SK-N-SH treated with all-trans-retinoic acid at 6 μM for 48 hours (cell line): ENCODE data around the gene RRAS2.

Experiments
- BACH2 ChIP-seq: fragments of 250-450 bp; sonication (Bioruptor Pico); IDR thresholded peaks from 2 replicates; pipeline ENCODE4 v1.9.0; 2021; ENCODE audit warnings: mild to moderate bottlenecking, borderline replicate concordance
- CREB5 ChIP-seq: fragments of 250-450 bp; sonication (Bioruptor Pico); IDR thresholded peaks from 2 replicates; pipeline ENCODE4 v1.5.1; 2020; ENCODE audit warnings: low read depth, mild to moderate bottlenecking, moderate library complexity
- ESRRG ChIP-seq: fragments of 250-450 bp; sonication (Bioruptor Pico); IDR thresholded peaks from 2 replicates; pipeline ENCODE4 v1.6.1; 2021; ENCODE audit warnings: mild to moderate bottlenecking
- GLIS3 ChIP-seq: fragments of 250-450 bp; sonication (Bioruptor Pico); IDR thresholded peaks from 2 replicates; pipeline ENCODE4 v1.5.0; 2020; ENCODE audit warnings: mild to moderate bottlenecking, moderate library complexity
- OSR1 ChIP-seq: fragments of 250-450 bp; sonication (Bioruptor Pico); IDR thresholded peaks from 2 replicates; pipeline ENCODE4 v1.8.0; 2022; ENCODE audit warnings: moderate library complexity, mild to moderate bottlenecking, inconsistent platforms
- PATZ1 ChIP-seq: fragments of 250-450 bp; sonication (Bioruptor Pico); IDR thresholded peaks from 2 replicates; pipeline ENCODE4 v1.8.0; 2020; ENCODE audit warnings: mild to moderate bottlenecking, moderate library complexity, borderline replicate concordance
- POU6F1 ChIP-seq: fragments of 250-450 bp; sonication (Bioruptor Pico); IDR thresholded peaks from 2 replicates; pipeline ENCODE4 v1.8.0; 2021; ENCODE audit warnings: low read depth, mild to moderate bottlenecking, moderate library complexity, borderline replicate concordance
- PPARA ChIP-seq: fragments of 250-450 bp; sonication (Bioruptor Pico); IDR thresholded peaks from 2 replicates; pipeline ENCODE4 v1.5.0; 2020; ENCODE audit warnings: mild to moderate bottlenecking, borderline replicate concordance
- RARB ChIP-seq: fragments of 250-450 bp; sonication (Bioruptor Pico); IDR thresholded peaks from 2 replicates; pipeline ENCODE4 v1.8.0; 2021; ENCODE audit warnings: mild to moderate bottlenecking, moderate library complexity
- TCF4 ChIP-seq: fragments of 250-450 bp; sonication (Bioruptor Pico); IDR thresholded peaks from 2 replicates; pipeline ENCODE4 v1.8.0; 2021; ENCODE audit warnings: mild to moderate bottlenecking, moderate library complexity, borderline replicate concordance
- ZC3H10 ChIP-seq: fragments of 250-450 bp; sonication (Bioruptor Pico); IDR thresholded peaks from 2 replicates; pipeline ENCODE4 v1.5.1; 2021; ENCODE audit warnings: mild to moderate bottlenecking, moderate library complexity
- ZFP3 ChIP-seq: fragments of 250-450 bp; sonication (Bioruptor Pico); IDR thresholded peaks from 2 replicates; pipeline ENCODE4 v1.5.0; 2020; ENCODE audit warnings: mild to moderate bottlenecking, moderate library complexity
- ZFP30 ChIP-seq: fragments of 450-650 bp; formaldehyde crosslinking; IDR thresholded peaks from 2 replicates; pipeline ENCODE4 v1.5.0; 2022; ENCODE audit warnings: mild to moderate bottlenecking, moderate library complexity

GRCh38 chr11:14261066-14261465 lies 97.9 kb downstream of the RRAS2 start:
- no peak for TF ChIP-seq PATZ1
- TF ChIP-seq BACH2 (CRISPR knock-in tag): no peak
- TF ChIP-seq POU6F1 (CRISPR knock-in tag): no peak
- TF ChIP-seq RARB (CRISPR knock-in tag): no peak
- TF ChIP-seq OSR1: no peak
- TF ChIP-seq TCF4 (CRISPR knock-in tag): no peak
- no peak for TF ChIP-seq ZC3H10 (CRISPR knock-in tag)
- no peak for TF ChIP-seq CREB5 (CRISPR knock-in tag)
- TF ChIP-seq ZFP3: no peak
- TF ChIP-seq ZFP30: no peak
- TF ChIP-seq GLIS3: no peak
- TF ChIP-seq ESRRG (CRISPR knock-in tag): no peak
- no peak for TF ChIP-seq PPARA
